SK-MEL-5 (cell line): ENCODE data around the gene CHST12. TPM values are rescaled to one million over a fixed set of nuclear protein-coding genes. Genes with fewer than 3 reads are reported as not detected.
"Not testable (repeated sequence)": the region's sequence is repeated elsewhere in the genome, so short reads cannot be mapped to it uniquely, and the experiment has no call there.

Experiments
- DNase-seq: peaks from one replicate; pipeline ENCODE4 v3.0.0-alpha.2; 2016; ENCODE audit warnings: low read depth, low spot score
- in situ Hi-C: cut with HindIII; loops from 2 replicates; pipeline ENCODE4 v1.10.0; 2016; ENCODE audit warnings: low sequenced_read_pairs, high pct_unique_total_duplicates, low pct_unique_long_range_greater_than_20kb
- total RNA-seq: library from RNA; depleted of rRNA; stranded (reverse); fragments of >200 nt; shearing (Covaris generic); gene quantifications from 2 replicates; pipeline ENCODE4 v1.2.3, GENCODE V29; 2014

CHST12 gene
- total RNA-seq, 1 experiment from 2014 or later, result 11.4 TPM

DNA sequence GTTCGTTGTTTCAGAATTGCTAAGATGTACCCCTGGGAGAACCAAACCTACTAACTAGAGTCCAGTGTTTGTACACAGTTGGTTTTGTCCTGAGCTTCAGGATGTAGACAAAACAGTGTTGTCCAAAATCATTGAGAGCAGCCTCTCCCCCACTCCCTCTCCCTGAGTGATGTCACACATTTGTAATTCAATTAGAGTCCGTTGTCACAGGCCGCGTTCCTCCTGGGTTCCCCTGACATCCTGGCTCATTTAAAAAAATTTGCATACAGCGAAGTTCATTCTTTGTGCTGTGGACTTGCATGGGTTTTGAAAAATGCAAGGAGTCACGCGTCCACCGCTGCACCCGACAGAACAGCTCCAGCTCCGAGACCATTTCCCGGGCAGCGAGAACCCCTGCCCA, 62.5 kb downstream of the CHST12 start:
- peak; percentile 58 for DNase-seq
- in situ Hi-C loops, result no loop called here

DNA sequence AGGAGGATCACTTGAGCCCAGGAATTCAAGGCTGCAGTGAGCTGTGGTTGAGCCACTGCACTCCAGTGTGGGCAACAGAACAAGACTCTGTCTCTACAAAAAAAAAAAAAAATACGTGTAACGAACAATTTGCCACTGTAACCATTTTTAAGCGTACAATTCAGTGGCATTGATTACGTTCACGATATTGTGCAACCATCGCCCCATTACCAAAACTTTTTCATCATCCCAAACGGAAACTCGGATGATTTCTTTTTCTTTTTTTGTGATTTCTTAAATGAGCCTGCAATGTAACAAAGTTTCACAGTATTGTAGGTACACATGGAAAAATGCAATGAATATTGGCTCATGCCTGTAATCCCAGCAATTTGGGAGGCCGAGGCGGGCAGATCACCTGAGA, 63.3 kb downstream of the CHST12 start:
- in situ Hi-C loops, result no loop called here

DNA sequence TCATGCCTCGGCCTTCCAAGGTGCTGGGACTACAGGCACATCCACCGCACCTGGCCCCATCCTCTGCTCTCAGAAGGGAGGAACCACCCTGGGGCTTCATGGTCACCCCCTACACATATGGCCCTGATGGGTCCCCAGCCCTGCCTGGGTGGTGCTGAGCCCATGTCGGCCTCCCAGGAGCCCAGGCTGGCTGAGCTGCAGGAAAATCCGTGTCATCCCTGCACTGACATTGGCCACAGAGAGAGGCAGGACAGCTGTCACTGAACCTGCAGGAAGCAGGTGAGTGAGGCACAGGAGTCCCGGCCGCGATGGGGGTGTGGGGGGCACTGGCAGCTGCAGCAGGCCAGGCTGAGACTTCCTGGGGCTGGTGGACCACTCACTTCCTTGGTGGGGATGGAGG, 64.8 kb downstream of the CHST12 start:
- no peak for DNase-seq
- in situ Hi-C loops, result no loop called here

More for the DNA sequence above, 63.3 kb downstream of the CHST12 start:
- no peak for DNase-seq

DNA sequence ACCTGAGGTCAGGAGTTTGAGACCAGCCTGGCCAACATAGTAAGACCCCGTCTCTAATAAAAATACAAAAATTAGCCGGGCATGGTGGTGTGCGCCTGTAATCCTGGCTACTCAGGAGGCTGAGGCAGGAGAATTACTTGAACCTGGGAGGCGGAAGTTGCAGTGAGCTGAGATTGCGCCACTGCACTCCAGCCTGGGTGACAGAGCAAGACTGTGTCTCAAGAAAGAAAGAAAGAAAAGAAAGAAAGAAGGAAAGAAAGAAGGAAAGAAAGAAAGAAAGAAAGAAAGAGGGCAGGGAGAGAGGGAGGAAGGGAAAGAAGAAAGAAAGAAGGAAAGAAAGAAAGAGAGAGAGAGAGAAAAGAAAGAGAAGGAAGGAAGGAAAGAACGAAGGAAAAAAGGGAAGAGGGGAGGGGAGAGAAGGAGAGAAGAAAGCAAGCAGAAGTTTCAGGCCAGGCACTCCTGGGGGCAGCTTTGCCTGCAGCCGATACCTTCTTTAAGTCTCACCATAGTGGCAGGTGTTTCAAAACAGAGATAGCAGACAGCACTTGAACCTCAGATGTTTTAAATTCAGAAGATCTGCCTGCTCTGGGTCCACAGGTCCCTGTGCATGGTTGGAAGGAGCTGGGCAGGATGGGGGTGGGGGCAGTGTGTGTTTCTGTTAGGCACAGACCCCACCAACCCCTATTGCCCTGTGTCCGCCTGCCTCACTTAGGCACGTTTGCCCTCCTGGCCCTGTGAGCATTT, 66.2 kb downstream of the CHST12 start:
- in situ Hi-C loops, DNase-seq: not testable (repeated sequence)

DNA sequence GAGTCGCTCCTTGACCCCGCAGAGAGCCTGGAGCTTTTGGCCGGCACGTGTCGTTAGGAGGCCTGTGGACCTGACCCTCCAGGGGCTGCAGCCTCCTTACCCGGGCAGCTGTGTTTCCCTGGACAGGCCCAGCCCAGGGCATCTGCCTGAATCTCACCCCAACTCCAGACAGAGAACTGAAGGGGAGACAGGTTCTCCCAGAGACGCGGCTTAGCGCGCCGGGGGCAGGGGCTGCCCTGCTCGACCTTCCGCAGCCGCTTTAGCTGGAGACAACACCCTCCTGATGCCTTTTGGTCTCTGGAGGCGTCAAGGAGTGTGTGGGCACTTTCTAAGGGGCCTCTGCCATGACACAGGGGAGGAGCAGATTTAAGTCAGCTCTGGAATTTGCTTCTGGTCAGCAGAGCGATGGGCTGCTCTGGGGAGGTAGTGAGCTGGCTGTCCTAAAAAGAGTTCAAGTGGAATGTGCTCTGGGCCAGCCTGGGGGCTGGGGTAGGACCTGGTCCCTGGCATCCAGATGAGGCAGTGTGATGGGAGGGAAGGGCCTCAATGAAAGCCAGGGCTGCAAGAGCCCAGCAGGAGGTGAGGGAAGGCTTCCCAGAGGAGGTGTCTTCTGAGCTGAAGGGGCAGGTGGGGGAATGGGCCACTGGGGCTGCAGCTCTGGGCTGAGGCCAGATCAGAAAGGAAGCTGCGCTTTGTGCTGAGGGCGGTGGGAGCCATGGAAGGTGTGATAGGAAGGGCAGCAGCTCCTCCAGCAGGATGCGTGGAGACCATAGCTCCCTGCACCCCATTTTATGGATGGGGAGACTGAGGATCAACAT, 67.0 kb downstream of the CHST12 start:
- in situ Hi-C loops, result no loop called here
- no peak for DNase-seq

DNA sequence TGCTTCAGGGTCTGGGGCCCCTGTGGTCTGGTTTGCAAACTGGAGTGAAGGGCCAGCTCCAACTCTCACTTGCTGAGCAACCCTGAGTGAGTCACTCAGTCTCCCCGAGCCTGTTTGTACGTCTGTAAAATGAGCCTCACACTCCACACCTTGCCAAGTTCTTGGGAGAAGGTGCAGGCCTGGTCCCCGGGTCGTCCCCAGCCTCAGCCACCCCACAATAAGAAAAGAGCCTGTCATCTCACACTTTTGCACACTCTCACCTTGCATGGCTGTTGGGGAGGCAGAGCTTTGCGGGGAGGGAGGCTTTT, 67.6 kb downstream of the CHST12 start:
- DNase-seq, result no peak
- in situ Hi-C loops, result no loop called here

DNA sequence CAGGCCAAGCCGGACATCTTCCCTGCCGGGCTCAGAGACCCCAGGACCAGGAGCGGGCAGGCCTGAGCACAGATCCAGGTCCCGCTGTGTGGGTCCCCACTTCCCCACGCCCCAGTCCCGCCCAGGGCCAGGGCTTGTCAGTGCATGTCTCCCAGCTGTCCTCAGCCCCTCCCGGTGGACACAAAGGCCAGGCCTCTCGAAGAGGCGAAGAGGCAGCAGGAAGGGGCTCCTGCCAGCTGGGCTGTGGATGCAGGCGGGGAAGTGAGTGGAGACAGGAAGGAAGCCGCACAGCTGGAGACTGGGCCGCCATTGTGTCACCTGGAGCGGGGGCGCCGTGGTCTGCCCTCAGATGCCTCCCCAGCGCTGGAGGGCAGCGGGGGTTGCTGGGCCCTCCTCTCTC, 68.0 kb downstream of the CHST12 start:
- DNase-seq, result no peak
- in situ Hi-C loops, result no loop called here

DNA sequence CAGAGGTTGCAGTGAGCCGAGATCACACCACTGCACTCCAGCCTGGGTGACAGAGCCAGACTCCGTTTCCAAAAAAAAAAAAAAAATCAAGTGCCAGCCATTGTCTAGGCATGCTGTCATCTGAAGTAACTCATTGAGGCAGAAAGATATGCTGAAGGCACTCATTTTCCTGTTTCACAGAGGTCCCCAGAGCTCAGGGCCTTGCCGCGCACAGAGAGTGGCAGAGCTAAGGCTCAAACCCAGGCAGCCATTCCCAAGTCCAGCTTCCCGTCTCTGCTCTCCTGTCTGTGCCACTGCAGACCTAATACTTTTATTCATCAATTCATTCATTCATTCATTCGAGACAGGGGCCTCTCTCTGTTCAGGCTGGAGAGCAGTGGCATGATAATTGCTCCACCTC, 69.3 kb downstream of the CHST12 start:
- no peak for DNase-seq
- in situ Hi-C loops, result no loop called here

DNA sequence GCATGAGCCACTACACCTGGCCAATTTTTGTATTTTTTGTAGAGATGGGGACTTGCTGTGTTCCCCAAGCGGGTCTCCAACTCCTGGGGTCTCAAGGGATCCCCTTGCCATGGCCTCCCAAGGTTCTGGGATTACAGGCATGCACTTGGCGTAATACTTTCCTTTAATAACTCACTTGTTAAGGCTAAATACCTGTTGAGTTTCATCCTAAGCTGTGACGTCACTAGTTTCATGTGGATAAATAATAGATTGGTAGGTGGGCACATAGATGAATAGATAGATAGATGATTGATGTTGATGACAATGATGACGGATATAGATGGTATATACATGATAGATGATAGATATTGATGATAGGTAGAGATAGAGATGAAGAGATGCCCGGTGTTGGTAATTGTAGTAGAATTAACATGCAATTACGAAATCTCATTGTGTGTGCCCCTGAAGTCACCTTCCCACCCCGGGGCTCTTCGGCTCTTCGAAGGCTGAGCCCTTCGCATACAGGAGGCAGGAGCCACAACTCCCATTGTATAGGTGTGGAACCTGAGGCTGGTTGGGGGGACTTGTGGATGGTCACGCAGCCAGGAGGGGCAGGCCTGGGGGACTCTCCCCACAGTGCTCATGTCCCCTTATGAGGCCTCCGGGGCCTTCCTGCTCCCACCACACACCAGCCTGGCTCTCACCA, 70.2 kb downstream of the CHST12 start:
- no peak for DNase-seq
- in situ Hi-C loops, result no loop called here

DNA sequence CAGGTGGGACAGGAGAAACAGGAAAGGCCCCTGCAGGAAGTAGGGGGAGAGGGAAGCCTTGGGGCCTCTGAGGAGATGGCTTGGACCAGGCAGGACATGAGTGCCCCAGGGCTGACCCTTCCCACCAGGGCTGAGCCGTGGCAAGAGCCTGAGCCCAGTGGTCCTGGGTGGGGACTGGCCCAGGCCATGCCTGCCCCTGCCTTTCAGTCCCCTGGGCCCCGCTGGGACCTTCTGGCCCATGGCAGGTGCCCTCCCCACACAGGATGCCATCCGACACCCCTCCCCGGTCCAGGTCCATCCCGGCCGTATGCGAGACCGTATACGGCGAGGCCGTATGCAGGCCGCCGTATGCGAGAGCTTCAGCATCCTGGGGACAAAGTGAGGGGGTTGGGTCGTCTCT, 70.8 kb downstream of the CHST12 start:
- in situ Hi-C loops, result no loop called here
- no peak for DNase-seq

DNA sequence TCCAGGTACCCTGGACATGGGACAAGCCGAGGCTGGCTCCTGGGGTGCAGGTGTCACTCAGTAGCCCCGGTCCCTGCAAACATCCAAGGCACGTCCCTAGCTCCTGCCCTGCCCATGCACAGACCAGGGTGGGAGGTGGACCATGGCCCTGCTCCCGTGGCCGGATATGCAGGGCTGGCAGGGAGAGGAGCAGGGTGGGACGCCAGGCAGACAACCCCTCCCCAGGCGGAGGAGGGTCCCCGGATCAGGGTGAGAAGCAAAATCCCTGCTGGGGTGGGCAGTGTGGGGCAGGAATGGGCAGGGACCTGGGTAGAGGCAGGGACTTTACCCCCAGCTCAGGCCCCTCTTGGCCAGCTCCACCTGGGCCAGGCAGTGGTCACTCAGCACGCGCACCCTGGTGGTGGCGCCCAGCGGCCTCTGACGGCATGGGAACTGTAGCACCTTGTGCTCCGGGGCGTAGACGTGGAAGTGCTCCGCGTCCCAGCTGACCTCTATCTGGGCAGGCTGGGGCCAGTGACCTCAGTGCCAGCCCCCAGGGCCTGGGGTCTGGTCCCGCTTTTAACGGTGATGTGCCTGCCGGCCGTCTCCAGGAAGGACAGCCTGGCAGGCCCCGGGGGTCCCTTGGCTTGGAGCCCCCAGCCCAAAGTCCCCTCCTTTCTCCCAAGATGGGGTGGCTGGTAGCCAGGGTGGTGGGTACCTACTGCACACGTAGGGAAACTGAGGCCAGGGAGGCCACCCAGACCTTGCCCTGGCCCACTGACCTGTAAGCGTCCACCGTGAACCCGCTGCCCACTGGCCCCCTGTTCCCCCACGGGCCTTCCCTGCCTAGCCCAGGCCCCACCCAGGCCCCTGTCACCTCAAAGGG, 71.6 kb downstream of the CHST12 start:
- in situ Hi-C loops, result no loop called here
- DNase-seq, result no peak

DNA sequence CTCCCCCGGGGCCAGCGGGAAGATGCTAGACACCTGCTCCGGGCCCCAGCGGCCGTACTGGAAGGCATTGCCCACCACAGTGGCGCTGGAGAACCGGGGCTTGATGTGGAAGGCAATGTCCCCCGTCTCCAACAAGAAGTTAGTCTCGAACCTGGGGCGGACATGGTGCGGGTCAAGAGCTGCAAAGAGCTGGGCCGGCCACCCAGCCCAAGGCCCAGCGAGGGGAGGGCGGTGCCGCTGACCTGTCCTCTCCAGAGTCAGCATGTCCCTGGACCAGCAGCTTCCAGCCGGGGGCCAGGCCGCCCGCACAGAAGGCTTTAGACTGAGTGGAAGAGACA, 72.2 kb downstream of the CHST12 start:
- in situ Hi-C loops, result no loop called here
- no peak for DNase-seq

DNA sequence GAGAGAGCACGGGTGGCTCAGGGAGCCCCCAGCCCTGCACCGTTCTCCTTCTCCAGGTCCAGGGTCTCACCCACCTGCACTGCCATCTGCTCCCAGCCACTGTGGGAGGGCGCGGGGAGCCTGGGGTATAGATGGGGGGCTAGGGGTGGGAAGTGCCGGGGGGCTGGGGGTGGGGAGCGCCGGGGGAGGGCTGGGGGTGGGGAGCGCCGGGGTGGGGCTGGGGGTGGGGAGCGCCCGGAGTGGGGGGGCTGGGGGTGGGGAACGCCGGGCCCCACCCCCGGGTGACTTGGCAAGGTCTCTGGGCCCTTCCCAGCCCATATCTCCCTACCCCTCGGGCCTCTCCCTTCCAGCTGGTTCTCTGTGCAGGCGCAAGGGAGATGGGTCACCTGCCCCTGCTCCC, 72.9 kb downstream of the CHST12 start, which contains the start of gene GRIFIN:
GRIFIN (minus strand) TSS at position 101 of the 400 bp plus-strand sequence; CDS start at position 86, 15 bp downstream.
- in situ Hi-C loops, result no loop called here
- DNase-seq, result no peak

DNA sequence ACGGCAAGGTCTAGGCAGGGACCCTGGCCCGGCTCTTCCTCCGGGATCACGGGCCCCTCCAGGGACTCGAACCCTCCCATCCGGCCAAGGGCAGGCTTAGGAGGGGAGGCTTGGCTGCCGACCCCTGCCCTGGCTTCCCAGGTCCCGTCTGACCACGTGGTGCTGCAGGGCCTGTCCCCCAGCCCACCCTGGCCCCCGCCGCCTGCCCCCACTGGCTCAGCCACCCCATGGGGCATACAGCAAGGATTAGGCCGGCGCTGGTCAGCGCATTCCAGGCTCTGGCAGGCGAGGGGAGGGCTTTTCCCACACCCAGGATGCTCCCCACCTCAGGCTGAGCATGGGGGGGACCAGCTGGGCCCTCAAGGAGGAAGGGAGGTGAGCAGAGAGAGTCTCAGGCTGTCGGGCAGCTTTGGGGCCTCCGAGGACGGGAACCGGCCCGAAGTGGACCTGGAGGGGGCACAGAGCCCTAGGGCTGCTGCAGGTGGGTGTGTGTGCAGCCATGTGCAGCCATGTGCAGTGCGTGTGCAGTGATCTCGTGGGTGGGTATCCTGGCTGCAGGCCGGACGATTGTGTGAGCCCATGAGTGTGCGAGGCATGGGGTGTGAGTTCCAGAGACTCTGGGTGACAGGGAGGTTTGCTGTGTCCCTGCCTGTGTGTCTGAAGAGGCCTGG, 73.5 kb downstream of the CHST12 start:
- in situ Hi-C loops, result no loop called here
- DNase-seq, result no peak

DNA sequence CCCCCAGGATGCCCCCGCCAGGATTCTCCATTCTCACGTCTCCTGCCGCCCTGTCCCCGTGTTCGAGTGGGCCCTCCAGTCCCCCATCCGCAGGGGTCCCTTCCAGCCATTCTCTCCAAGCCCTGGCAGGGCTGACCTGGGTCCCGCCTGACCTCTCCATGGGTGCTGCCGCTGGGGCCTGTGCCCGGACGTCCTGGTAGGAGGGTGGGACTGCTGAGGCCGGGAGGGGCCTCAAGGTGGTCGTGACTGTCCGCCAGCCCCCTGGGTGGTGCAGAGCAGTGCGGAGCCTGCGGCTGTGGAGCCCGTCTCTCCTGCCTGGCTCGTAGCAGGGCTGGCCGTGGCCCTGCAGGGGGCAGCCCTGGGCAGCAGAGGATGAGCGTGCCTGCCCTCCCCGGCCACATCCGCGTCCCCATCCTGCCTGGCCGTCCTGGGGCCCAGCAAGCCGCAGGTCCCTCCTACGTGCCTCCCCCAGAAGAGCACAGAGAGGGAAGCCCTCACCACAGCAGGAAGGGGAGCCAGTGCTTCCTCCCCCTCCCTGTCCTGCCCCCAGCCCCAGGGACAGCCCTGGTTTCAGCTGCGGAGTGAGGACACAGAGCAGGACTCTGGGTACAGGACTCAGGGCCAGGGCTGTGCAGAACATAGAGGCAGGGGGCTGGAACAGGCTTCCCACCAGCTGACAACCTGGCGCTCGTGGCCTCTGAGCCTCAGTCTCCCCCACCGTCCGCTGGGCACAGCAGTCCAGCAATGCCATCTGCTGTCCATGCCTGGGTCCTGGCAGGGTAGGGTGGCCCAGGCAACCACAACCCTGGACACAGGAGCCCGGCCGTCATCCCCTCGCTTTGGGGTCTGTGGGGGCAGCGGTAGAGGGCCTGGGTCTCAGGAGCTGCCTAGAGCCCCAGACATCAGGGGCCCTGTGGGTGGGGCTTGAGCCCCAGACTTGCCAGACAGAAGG, 74.3 kb downstream of the CHST12 start:
- DNase-seq, result peak; percentile 68
- in situ Hi-C loops, result no loop called here

DNA sequence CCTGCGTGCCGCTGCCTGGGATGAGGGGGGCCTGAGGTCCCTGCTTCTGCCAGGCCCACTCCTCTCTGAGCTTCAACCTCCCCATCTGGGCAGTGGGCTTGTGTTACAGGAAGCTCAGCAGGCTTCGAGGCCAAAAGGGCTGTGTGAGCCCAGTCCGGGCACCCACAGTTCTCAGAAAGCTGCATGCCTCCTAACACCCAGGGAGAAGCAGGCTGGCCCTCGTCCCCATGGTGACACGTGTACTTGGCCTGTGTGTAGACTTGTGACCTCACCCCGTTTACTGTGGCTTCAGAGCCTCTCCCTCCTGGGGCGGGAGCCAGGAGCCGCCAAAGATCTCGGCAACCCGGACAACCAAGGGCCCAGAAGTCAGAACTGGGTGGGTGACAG, 75.0 kb downstream of the CHST12 start:
- in situ Hi-C loops, result no loop called here
- no peak for DNase-seq
